Stimulated activated CD4-positive, alpha-beta T cell treated with anti-CD3 and anti-CD28 coated beads, Interleukin-1b, Interleukin-23, amount 100 ng/mL, for 1 hour (primary cell): ENCODE data around the gene MRPL37.
"Not testable (repeated sequence)": the region's sequence is repeated elsewhere in the genome, so short reads cannot be mapped to it uniquely, and the experiment has no call there.

Source experiments
- DNase-seq, 2 donors: peaks; one replicate each; pipeline ENCODE4 v3.0.0-alpha.2; 2020; ENCODE audit warnings: low read depth in 2 of 2

The MRPL37 gene

DNA sequence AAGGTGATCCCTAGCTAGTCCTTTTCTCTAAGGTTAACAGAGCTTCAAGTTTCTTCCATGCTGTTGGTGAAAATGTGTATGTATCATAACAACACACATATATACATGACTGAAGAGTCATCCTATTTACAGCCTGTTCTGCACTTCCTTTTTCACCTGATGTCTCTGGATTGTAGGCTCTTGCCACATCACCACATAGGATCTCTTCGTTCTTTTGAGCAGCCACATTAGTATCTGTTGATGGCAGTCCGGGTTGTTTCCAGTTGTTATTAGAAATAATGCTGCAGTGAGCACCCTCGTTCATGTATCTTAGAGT is 19.7 kb downstream of the MRPL37 start:
- DNase-seq, result no peak

GRCh38 chr1:54220004-54220811 is 20.2 kb downstream of the MRPL37 start:
- DNase-seq, result no peak

- no peak for DNase-seq
These were observed 21.3 kb downstream of the MRPL37 start for GRCh38 chr1:54221113-54221834.

DNA sequence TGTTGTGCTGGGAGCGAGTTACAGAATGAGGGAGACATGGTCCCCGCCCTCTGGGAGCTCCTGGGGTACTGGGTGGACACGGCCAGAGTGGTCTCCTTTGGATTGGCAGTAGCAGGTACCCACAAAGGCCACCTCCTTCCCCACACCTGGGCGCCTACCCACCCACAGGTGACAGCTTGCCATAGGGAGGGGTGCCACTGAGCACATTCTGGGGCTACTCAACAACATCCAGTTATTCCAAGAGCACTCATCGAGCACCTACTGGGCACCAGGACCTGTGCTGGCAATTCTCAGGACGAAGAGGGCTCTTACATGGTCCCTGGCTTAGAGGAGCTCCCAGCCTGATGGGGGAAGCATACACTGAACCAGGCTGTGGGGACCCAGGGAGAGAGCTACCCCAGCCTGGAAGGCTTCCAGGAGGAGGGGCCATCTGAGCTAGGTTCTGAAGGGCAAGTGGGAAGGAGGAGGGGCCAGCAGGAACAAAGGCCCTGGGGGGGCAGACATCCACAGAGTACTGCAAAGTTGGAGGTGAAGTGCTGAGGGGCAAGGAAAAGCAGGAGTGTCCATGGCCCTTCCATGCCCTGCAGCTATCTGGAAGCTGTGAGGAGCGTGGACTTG is 22.0 kb downstream of the MRPL37 start:
- no peak for DNase-seq

GRCh38 chr1:54222711-54223110 is 22.7 kb downstream of the MRPL37 start:
- DNase-seq, result no peak

DNA sequence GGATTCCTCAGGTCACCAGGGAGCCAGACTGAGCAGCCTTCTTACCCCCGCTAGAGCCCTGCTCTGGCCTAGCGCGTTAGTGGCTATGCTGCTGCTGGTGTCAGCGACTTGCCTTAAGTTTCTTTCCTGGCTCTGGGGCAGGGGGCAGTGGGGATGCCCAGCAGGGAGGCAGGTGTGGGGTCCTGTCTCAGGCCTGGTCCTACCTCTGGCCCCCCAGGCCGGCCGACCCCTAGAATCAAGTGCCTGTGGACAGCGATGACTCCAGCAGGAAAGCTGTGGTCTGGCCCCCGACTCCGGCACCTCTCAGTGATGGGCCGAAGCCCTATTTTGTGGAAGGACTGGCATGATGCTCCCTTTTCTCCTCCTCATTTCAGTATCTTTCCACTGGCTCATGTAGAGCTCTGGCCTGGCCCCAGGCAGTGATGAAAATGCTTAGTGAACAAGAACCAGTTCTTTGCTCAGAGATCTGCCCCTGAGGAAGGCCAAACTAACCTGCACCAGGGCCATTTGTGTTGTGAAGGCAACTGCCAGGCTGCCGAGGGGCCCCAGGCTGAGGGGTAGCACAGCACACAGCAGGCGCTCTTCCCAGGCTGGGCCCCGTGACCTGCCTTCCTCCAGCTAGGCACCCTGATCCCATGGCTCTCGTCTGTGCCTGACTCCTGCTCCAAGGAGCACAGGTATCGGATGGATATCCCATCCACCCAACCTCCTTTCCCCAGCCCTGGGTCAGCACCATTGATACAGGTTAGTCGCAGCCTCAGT is 23.7 kb downstream of the MRPL37 start:
- DNase-seq, result no peak

DNA sequence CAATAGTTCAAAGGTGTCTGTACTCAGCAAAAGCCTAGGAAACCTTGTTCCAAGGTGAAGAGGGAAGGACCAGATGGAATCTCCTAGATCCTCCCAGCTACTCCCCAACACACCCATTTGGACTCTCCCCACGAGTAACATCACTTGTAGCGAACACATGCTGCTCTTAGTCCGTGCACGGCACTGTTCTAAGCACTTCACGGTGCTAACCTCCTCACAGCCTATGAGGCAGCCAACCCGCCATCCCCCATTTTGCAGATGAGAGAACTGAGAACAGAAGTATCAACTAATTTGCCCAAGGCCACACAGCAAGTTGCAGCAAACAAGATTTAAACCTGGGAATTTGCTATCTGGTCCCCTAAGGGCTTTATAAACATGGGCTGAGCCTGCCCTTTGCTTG is 24.3 kb downstream of the MRPL37 start:
- DNase-seq, result no peak

- DNase-seq, result no peak
These were observed 25.4 kb downstream of the MRPL37 start for GRCh38 chr1:54225378-54225777.

- DNase-seq, result no peak
These were observed 26.1 kb downstream of the MRPL37 start for GRCh38 chr1:54225986-54226559.

DNA sequence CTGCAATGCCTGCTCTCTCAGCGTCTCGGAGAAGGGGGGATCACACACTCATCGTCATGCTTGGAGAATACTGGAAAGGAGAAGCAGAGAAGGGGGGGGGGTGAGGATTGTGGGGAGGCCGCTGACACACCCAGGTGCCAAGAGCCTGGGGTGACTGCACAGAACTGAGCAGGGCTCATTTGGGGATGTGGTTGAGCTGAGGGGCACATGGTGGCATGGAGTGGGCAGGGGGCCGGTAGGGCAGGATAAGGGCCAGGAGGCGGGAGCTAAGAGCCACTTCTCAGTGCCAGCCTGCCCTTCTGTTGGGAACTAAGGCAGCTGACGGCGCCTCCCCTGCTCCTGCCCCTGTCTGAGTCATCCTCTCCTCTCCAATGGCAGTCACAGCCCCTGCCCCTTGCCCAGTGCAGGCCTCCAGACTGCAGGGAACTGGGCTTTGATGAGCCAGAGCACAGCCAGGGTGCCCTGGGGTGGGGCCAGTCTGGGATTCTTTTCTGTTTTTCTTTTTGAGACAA is 27.2 kb downstream of the MRPL37 start:
- no peak for DNase-seq

DNA sequence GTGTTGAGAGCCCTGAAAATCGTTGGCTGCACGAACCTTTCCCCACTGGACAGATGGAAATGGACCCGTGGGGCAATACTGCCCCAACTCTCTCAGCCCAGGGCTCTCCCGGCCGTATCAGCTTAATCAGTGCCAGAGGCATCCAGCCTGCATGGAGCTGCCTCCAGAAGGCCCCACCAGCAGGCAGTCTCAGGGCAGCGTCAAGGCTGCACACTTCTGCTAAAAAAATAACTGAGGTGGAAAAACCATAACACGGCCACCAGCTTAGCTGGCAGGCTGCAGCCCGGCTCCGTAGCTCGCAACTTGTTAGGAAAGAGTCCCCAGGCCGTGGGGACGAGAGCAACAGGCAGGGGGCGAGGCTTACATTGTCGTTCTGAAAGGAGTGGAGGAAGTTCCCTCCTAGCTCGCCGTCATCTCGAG is 27.9 kb downstream of the MRPL37 start:
- no peak for DNase-seq

- DNase-seq, result no peak
These were observed 28.7 kb downstream of the MRPL37 start for GRCh38 chr1:54228638-54229079.

- DNase-seq, result no peak
These were observed 29.4 kb downstream of the MRPL37 start for GRCh38 chr1:54229281-54229891.

DNA sequence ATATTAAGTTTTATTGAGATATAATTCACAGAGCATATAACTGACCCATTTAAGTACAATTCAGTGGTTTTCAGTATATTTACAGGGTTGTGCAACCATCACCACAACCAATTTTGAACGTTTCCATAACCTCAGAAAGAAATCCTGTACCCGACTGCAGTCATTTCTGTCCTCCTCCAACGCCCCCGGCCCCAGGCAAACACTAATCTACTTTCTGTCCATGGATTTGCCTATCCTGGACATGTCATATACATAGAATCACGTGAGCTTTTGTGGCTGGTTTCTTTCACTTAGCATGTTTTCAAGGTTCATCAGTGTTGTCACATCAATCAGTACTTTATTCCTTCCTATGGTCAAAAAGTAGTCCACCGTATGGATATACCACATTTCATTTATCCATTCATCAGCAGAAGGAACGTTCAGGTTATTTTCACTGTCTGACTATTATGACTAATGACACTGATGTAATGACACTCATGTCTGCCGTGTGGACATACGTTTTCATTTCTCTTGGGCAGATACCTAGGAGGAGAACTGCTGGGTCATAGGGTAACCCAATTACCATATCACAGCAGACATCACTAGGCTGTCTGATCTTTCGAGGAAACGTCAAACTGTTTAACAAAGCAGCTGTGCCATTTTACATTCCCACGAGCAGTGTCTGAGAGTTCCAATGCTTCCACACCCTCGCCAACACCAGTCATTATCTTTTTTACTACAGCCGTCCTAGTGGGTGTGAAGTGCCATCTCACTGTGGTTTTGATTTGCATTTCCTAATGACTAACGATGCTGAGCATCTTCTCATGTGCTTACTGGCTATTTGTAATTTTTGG is 30.8 kb downstream of the MRPL37 start:
- DNase-seq, result no peak

DNA sequence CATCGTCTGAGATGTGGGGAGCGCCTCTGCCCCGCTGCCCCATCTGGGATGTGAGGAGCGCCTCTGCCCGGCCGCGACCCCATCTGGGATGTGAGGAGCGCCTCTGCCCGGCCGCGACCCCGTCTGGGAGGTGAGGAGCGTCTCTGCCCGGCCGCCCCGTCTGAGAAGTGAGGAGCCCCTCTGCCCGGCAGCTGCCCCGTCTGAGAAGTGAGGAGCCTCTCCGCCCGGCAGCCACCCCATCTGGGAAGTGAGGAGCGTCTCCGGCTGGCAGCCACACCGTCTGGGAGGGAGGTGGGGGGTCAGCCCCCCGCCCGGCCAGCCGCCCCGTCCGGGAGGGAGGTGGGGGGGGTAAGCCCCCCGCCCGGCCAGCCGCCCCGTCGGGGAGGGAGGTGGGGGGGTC is 33.2 kb downstream of the MRPL37 start:
- DNase-seq, result not testable (repeated sequence)

- DNase-seq, result no peak
These were observed 34.3 kb downstream of the MRPL37 start for GRCh38 chr1:54234284-54234683.

DNA sequence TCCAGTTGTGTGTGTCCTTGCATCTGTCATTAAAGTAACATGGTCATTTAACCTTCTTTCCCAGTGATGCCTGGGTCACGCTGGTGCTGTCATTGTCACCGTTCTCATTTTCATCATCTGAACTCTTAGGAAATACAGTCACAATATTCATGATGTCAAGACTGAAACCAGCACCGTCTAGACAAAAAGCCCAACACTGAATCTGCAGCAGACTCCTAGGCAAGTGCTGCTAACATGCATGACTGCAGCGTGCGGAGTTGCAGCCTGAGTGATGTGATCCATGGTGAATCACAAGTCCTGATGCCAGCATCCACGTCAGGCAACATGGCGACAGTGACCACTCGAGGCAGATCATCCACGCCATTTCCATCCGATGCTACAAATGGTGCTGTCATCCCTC is 37.6 kb downstream of the MRPL37 start:
- no peak for DNase-seq

- no peak for DNase-seq
These were observed 38.5 kb downstream of the MRPL37 start for GRCh38 chr1:54238353-54239034.

DNA sequence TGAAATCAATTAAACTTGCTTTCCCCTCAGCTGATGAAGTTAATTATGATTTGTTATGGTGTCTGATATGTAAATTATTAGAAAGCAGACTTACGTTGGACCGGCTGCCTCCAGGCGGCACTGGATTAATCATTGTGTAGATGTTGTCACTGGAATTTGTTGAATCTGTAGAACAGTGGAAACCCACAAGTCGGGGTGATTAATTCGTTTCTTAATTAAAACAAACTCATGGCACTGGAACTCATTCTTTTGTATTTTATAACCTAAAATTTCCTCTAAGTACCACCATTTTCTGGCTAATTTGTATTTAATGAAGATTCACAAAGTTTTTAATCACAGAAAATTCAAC is 39.0 kb downstream of the MRPL37 start:
- no peak for DNase-seq

DNA sequence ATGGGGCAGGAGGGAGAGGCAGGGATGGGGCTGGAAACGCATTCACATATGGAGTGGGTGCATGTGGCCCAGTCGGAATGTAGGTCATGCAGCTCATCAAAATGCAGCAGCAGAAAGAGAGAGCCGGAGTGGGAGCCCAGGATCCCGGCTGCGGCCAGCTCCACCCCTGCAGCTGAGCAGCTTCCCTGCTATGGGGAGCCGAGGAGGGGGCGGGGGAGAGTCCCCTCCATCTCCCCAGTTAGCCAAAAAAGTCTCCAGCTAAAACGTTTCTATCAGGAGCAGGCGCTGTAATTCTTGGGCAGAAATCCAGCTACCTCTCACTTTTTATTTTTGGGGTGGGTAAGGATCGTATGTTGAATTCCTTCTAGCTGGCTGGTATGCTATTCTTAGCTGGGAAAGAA is 39.7 kb downstream of the MRPL37 start:
- DNase-seq, result no peak
